Measurements from ENCODE around the gene NUP88.

NUP88 gene

DNA sequence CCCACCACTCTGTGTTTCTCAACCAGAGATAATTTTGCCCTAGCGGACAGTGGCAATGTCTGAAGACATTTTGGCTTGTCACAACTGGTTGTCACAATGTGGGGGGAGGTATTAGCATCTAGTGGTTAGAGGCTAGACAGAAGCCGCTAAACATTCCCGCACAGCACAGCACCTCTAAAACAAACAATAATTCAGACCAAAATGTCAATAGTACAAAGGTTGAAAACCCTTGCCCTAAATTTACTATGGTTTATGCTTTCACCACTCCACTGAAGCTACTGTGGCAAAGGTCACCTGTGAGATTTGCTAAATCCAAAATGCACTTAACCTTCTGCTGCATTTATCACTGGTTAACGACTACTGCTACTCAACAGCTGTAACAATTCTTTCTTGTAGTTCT lies 14.1 kb downstream of the NUP88 start:
- TF ChIP-seq, protein P1, sequence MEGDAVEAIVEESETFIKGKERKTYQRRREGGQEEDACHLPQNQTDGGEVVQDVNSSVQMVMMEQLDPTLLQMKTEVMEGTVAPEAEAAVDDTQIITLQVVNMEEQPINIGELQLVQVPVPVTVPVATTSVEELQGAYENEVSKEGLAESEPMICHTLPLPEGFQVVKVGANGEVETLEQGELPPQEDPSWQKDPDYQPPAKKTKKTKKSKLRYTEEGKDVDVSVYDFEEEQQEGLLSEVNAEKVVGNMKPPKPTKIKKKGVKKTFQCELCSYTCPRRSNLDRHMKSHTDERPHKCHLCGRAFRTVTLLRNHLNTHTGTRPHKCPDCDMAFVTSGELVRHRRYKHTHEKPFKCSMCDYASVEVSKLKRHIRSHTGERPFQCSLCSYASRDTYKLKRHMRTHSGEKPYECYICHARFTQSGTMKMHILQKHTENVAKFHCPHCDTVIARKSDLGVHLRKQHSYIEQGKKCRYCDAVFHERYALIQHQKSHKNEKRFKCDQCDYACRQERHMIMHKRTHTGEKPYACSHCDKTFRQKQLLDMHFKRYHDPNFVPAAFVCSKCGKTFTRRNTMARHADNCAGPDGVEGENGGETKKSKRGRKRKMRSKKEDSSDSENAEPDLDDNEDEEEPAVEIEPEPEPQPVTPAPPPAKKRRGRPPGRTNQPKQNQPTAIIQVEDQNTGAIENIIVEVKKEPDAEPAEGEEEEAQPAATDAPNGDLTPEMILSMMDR (IDR thresholded peaks at IDR 0.05; ENCODE audit: low read length, missing control alignments): no peak
- DNase-seq (ENCODE audit: low read depth): no peak
- H3K4me3 ChIP-seq (replicated peaks; ENCODE audit: low read depth, low read length): no peak overlapping the region

DNA sequence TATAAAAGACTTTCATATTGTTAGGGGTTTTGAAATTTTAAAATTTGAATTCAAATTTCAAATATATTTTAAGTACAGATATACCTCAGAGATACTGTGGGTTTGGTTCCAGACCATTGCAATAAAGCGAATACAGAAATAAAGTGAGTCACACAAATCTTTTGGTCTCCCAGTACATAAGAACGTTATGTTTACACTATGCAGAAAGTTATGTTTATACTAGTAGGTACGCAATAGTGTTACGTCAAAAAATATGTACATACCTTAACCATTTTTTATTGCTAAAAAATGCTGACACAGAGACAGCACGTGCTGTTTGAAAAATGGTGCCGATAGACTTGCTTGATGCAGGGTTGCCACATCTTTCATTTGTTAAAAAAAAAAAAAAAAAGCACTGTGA lies 19.7 kb downstream of the NUP88 start:
- DNase-seq (ENCODE audit: low read depth): no peak
- TF ChIP-seq, protein P1 (IDR thresholded peaks at IDR 0.05; ENCODE audit: low read length, missing control alignments): no peak
- no peak overlapping the region for H3K4me3 ChIP-seq (replicated peaks; ENCODE audit: low read depth, low read length)

DNA sequence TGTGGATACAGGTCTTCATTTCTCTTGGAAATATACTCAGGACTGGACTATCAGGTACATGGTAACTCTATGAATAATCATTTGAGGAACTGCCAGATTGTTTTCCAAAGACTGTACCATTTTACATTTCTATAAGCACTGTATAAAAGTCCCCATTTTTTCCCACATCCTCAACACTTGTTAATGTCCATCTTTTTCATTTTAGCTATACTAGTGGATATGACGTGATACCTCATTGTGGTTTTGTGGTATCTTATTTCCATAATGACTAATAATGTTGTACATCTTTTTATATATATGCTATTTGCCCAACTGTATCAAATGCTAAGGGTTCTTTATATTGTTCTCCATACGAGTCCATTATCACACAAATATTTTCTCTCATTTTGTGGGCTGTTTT lies 22.9 kb downstream of the NUP88 start:
- TF ChIP-seq, protein P1 (IDR thresholded peaks at IDR 0.05; ENCODE audit: low read length, missing control alignments): no peak
- no peak for DNase-seq (ENCODE audit: low read depth)
- H3K4me3 ChIP-seq (replicated peaks; ENCODE audit: low read depth, low read length): no peak overlapping the region

DNA sequence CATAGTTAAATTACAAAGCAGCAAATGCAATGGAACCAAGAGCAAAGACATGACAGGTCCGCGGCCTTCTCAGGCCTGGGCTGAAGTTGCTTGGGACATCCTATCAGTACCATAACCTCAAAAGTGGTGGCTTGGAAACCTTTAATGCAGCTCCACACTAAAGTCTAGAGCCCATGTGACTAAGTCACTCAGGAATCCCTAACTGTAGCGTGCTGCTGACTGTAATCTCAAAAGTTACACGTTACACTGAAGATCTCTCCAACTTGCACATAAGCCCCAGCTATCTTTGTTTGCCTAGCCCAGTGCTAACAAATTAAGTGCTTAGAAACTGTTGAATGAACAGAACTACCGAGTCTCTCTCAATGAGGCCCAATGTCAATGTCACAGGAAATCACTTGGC lies 27.8 kb downstream of the NUP88 start:
- DNase-seq (ENCODE audit: low read depth): no peak
- H3K4me3 ChIP-seq (replicated peaks; ENCODE audit: low read depth, low read length): no peak overlapping the region
- TF ChIP-seq, protein P1 (IDR thresholded peaks at IDR 0.05; ENCODE audit: low read length, missing control alignments): no peak

DNA sequence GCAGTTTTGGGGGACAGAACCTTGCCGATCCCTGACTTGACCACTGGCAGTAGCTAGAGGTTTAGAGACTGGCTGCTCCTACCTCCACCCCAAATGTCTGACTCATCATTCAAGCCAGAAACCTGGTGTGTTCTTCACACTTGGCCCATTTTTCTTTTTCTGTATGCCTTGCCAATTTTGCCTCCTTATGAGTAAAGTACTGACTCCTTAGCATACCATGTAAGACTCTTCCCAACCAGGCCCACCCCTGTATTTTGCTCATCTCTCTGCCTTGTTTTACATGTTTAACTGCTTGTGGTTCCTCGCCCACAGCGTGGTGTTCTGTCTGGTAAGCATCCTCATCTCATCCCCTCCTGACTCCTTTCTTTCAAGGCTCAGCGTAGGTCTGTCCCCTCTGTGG lies 37.9 kb downstream of the NUP88 start:
- no peak overlapping the region for H3K4me3 ChIP-seq (replicated peaks; ENCODE audit: low read depth, low read length)
- DNase-seq (ENCODE audit: low read depth): no peak
- TF ChIP-seq, protein P1 (IDR thresholded peaks at IDR 0.05; ENCODE audit: low read length, missing control alignments): no peak

DNA sequence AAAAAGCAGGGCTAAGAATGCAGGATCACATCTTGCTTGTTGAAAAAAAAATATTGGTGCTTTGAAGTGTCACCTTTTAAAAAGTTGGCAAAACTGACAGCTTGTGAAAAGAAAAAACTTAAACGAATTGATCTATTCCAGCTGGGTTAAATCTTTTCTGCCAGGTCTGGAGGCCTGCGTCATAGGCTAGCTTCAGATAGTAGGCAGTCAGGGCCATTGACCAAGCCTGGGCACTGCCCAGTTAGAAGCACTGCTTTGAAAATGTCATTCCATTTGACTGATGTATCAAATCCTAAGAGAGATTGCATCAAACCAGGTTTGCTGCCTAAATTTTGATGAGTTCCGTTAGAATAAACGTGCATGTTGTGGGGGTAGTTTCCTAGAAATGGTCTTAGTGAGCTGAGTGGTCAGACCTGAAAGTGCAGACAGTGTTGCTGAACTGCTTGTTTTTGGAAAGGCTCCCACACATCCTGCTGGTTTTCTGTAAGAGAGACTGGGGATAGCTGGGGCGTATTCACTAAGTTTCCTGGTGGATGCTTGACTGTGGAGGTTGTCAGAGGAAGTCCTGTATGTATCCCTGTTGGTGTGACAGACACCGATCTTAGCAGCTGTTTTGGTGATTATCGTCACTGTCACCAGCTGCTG lies 38.8 kb downstream of the NUP88 start:
- no peak overlapping the region for H3K4me3 ChIP-seq (replicated peaks; ENCODE audit: low read depth, low read length)
- DNase-seq (ENCODE audit: low read depth): no peak
- TF ChIP-seq, protein P1 (IDR thresholded peaks at IDR 0.05; ENCODE audit: low read length, missing control alignments): no peak
